AG09319 (cell line): ENCODE measurements around the gene ADCY5.

Source experiments
- DNase-seq: peaks from one replicate; pipeline ENCODE4 v3.0.0-alpha.2; 2010; ENCODE audit warnings: low read depth; ENCODE audit errors: extremely low read depth
- CTCF ChIP-seq: IDR thresholded peaks from 2 replicates; pipeline ENCODE4 v1.5.1; 2011; ENCODE audit warnings: low read depth, mild to moderate bottlenecking, inconsistent platforms, low read length, moderate library complexity

Gene ADCY5

GRCh38 chr3:123414973-123415775 is 33.7 kb downstream of the ADCY5 start:
- no peak for DNase-seq
- TF ChIP-seq CTCF = no peak

GRCh38 chr3:123412811-123413604 is 35.9 kb downstream of the ADCY5 start:
- DNase-seq = no peak
- TF ChIP-seq CTCF = no peak

DNA sequence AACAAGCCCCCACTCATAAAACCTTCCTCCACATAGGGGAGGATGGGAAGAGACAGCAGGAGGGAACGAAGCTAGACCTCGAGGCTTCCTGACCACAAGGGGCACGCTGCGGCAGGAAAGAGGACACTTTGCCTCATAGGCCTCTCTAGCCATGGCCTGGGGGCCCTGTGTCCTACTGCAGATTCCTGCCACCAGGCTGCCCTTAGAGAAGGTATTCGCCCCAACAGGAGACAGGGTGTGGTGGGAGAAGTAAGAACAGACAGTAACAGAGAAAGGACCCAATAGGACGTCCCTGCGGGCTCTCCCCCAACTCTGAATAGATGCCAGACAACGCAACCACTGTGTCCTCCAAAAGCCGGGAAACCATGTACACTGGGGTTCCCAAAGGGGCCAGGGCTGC is 36.8 kb downstream of the ADCY5 start:
- TF ChIP-seq CTCF = no peak; the same call in 1 of the 2 replicates
- DNase-seq = no peak

DNA sequence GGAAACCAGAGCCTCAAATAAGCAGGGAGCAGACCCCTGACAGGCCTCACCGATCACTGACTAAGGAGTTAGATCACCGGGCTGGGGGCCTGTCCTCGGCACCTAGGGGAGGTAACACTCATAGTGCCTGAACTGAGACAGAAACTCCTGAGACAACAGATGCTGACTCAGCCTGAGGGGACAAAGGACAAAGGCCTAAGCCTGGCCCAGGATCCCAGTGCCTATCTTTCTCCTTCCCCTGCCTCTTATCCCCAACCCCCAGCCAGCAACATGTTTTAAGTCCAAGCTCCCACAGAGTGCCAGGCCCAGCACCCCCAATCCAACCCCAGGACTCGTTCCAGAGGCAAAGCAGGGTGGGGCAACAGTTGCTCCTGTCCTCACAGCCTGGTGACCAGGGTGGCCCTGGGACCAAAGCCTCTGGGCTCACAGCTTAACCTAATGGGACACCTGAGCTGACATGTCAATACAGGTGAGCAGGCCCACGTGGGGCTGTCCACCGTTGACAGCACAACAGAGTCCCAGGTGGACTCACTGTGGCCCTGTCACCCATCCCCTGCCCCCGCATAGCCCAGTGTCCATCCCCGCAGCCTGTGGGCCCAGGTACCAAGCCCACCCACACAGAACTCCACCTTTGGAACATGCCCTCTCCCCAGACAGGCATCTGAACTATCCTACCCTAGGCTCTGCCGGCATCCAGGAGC is 37.4 kb downstream of the ADCY5 start:
- DNase-seq = no peak
- TF ChIP-seq CTCF = no peak

GRCh38 chr3:123410149-123410515 is 38.8 kb downstream of the ADCY5 start:
- TF ChIP-seq CTCF = no peak

DNA sequence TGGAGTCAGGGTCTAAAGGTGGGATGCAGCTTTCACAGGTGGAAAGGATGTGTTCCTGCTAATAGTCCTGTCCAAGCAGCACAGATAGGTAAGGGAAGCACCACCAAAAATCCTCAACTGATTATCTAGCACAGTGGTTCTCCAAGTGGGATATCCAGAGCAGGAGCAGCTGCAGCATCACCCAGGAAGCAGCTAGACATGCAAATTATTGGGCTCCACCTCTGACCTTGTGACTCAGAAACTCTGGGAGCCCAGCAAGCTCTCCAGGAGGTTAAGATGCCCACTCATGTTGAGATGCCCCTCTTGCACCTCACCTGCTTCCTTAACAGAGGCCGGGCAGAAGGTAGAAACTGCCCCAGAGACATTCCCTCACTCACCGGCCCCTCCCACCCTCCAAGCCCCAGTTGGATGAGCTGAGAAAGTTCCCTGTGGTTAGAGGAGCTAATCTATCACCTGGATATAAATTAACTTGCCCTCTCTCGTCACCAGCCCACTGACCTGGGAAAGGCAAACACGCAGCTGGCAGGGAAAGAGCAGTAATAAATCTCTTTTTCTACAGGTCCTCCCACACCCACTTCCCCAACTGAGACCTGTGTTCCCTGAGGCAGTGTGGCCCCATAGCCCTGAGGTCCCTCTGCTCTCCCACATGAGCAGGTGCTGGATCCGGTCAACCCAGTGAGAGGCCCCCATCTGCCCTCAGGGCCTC is 39.3 kb downstream of the ADCY5 start:
- TF ChIP-seq CTCF = no peak
- DNase-seq = no peak

More at GRCh38 chr3:123410149-123410515, 38.8 kb downstream of the ADCY5 start:
- no peak for DNase-seq
